Measurements from ENCODE around the gene BCL11A. TPM values are rescaled to one million over a fixed set of nuclear protein-coding genes. Genes with fewer than 3 reads are reported as not detected.

Gene BCL11A
- total and polyA plus RNA-seq, 2 of the 13 experiments (the other 11 are each of a cell fraction or from before 2014, with no cell fraction given): not detected

DNA sequence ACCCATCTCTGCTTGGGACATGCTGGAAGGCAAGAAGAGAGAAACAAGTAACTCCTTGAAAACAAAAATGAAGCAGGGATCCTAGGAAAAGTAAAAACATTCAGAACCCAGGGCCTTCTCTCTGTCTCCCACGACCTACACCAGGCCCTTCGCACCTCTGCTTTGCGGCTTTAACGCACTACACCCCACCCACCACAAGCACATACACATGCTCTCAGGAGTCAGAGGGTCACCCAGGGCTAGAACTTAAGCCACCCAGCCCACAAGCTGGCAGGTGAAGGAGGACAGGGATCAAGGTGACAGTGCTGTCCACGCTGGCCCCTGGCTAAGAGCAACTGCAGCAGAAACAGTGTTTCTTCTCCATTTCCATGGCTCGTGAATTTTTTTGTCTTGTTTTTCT is 72.2 kb downstream of the BCL11A start:
- Histone ChIP-seq H3K4me3 (replicated peaks in 1 of 3; ENCODE audit: insufficient read depth in 1 of 3, low read depth in 2 of 3, low read length in 3 of 3) (peak overlapping the region in 1 of 3 experiments; percentile 23; a peak in 1 of 6 replicates), H4K20me1 (ENCODE audit: insufficient read depth, low read length) (no peaks in the 10 kb centered on the region), H3K79me2 (ENCODE audit: insufficient read depth, low read length) (no peaks in the 10 kb centered on the region), H2AFZ (ENCODE audit: low read length) (no peak overlapping the region), H3K36me3 (replicated peaks in 1 of 2; ENCODE audit: control insufficient read depth in 1 of 2, insufficient read depth in 2 of 2, low read length in 2 of 2) (no peaks in the 10 kb centered on the region), H3K4me1 (ENCODE audit: insufficient read depth, low read length) (peaks cover 67% of the 10 kb centered on the region), H3K9me3 (ENCODE audit: low read length) (no peaks in the 10 kb centered on the region), H3K27me3 (ENCODE audit: control insufficient read depth in 1 of 2, insufficient read depth in 2 of 2, low read length in 2 of 2) (peaks cover 0 to 10% of the 10 kb centered on the region in 2 experiments; a peak in 1 of 5 replicates), H3K4me2 (ENCODE audit: low read depth, low read length) (peak overlapping the region; percentile 50; the same call in 1 of the 2 replicates), H3K27ac (ENCODE audit: extremely low read length, insufficient read depth, low read length) (no peak overlapping the region), H3K9ac (ENCODE audit: insufficient read depth, low read depth, low read length) (no peak overlapping the region)
- ChIA-PET CTCF (ENCODE audit: low intra/inter-chr PET ratio, low total read pairs) (no interaction called here), POLR2A (no interaction called here)
- TF ChIP-seq HNF4A (CRISPR knock-in tag; IDR thresholded peaks at IDR 0.05): peak; percentile 37
- TF ChIP-seq CBX2 (IDR thresholded peaks at IDR 0.05; ENCODE audit: low read depth, low read length): no peak
- no peak for TF ChIP-seq CBX2 (CRISPR knock-in tag; IDR thresholded peaks at IDR 0.05; ENCODE audit: low read depth)
- TF ChIP-seq ZBTB33 (CRISPR knock-in tag; IDR thresholded peaks at IDR 0.05): 0 out of 2 replicates have a peak, but pooled peaks have one; percentile 19
- TF ChIP-seq, protein P1, sequence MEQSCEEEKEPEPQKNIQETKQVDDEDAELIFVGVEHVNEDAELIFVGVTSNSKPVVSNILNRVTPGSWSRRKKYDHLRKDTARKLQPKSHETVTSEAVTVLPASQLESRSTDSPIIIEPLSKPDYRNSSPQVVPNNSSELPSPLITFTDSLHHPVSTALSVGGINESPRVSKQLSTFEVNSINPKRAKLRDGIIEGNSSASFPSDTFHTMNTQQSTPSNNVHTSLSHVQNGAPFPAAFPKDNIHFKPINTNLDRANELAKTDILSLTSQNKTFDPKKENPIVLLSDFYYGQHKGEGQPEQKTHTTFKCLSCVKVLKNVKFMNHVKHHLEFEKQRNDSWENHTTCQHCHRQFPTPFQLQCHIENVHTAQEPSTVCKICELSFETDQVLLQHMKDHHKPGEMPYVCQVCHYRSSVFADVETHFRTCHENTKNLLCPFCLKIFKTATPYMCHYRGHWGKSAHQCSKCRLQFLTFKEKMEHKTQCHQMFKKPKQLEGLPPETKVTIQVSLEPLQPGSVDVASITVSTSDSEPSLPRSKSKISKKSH (CRISPR knock-in tag; IDR thresholded peaks at IDR 0.05; ENCODE audit: borderline replicate concordance): 0 out of 2 replicates have a peak, but pooled peaks have one; percentile 37
- 0 out of 2 replicates have a peak, but pooled peaks have one; percentile 18 for TF ChIP-seq MEF2D (CRISPR knock-in tag; IDR thresholded peaks at IDR 0.05)
- in situ Hi-C loops (cut with HindIII; ENCODE audit: extremely low pct_ligation_motif_present, low pct_unique_long_range_greater_than_20kb): no loop called here
- 62% methylated on average over 6 of the region's 6 CpGs for WGBS (ENCODE audit: low lambda C conversion rate)
- intact Hi-C loops (cut with micrococcal nuclease; ENCODE audit: unreplicated experiment): no loop called here
- DNase-seq (ENCODE audit: low spot score): no peak
- no peak for FAIRE-seq
- BruUV-seq (replicated peaks): no TSS peak
- ATAC-seq: peak; percentile 2; the same call in 2 of the 3 replicates

All from HepG2 (cell line).